GM21737 (cell line): ENCODE data around the gene ZNF768.

Source experiments
- ATAC-seq: cut with Tn5 transposase; IDR thresholded peaks from one replicate; pipeline ENCODE4 v1.9.1; 2021; ENCODE audit warnings: mild to moderate bottlenecking, moderate library complexity; ENCODE audit not compliant: unreplicated experiment

Gene ZNF768

GRCh38 chr16:30474684-30475083, 51.7 kb downstream of the ZNF768 start:
- no peak for ATAC-seq

GRCh38 chr16:30474074-30474452, 52.3 kb downstream of the ZNF768 start:
- ATAC-seq = no peak
